Keratinocyte (primary cell): ENCODE results near the gene SMG1. TPM values are rescaled to one million over a fixed set of nuclear protein-coding genes. Genes with fewer than 3 reads are reported as not detected.
"Not testable (repeated sequence)": the region's sequence is repeated elsewhere in the genome, so short reads cannot be mapped to it uniquely, and the experiment has no call there.

Experiments used
- DNase-seq: peaks from one replicate; pipeline ENCODE4 v3.0.0-alpha.2; 2011; ENCODE audit warnings: low read depth, missing footprints, low spot score
- FAIRE-seq: peaks from 2 replicates; lab custom pipeline; 2011; peaks lifted over from hg19 to GRCh38; lab: Jason Lieb, UNC
- H2AFZ ChIP-seq: 2 replicates; pipeline ENCODE4 v1.6.0; 2012; ENCODE audit warnings: low read length, control low read depth, inconsistent platforms; ENCODE audit not compliant: control insufficient read depth
- H3K27ac ChIP-seq: 2 replicates; pipeline ENCODE4 v1.5.1; 2011; ENCODE audit warnings: low read length; ENCODE audit not compliant: control insufficient read depth, insufficient read depth
- H3K27me3 ChIP-seq: 3 replicates; pipeline ENCODE4 v1.6.0; 2011; ENCODE audit warnings: low read length; ENCODE audit not compliant: control insufficient read depth, insufficient read depth; ENCODE audit errors: extremely low read depth
- H3K36me3 ChIP-seq, 2 experiments: 2 replicates in 1 of 2; 3 replicates in 1 of 2; pipeline ENCODE4 v1.5.1; 2011; ENCODE audit warnings: low read length in 2 of 2, mild to moderate bottlenecking in 1 of 2; ENCODE audit not compliant: control insufficient read depth in 2 of 2, insufficient read depth in 2 of 2; ENCODE audit errors: extremely low read depth in 1 of 2
- H3K4me1 ChIP-seq: 3 replicates; pipeline ENCODE4 v1.5.1; 2011; ENCODE audit warnings: low read length; ENCODE audit not compliant: control insufficient read depth, insufficient read depth; ENCODE audit errors: extremely low read depth
- H3K4me2 ChIP-seq: 3 replicates; pipeline ENCODE4 v1.6.0; 2011; ENCODE audit warnings: low read depth, low read length; ENCODE audit not compliant: control insufficient read depth, insufficient read depth; ENCODE audit errors: extremely low read depth
- H3K4me3 ChIP-seq, 3 experiments: fragments of 200-600 bp in 1 of 3; sonication (generic) in 1 of 3; 2 replicates in 2 of 3; 3 replicates in 1 of 3; pipeline ENCODE4 v1.5.1; 2011 to 2016; ENCODE audit warnings: low read length in 3 of 3, mild to moderate bottlenecking in 3 of 3, control low read depth in 2 of 3, inconsistent platforms in 1 of 3, low read depth in 1 of 3, mixed read lengths in 1 of 3, mixed run types in 1 of 3, moderate library complexity in 1 of 3; ENCODE audit not compliant: control insufficient read depth in 2 of 3, insufficient read depth in 2 of 3; ENCODE audit errors: extremely low read depth in 1 of 3
- H3K79me2 ChIP-seq: 2 replicates; pipeline ENCODE4 v1.6.0; 2012; ENCODE audit warnings: low read length; ENCODE audit not compliant: control insufficient read depth, insufficient read depth
- H3K9ac ChIP-seq: 3 replicates; pipeline ENCODE4 v1.6.0; 2011; ENCODE audit warnings: low read length; ENCODE audit not compliant: control insufficient read depth, insufficient read depth; ENCODE audit errors: extremely low read depth
- H3K9me1 ChIP-seq: 3 replicates; pipeline ENCODE4 v1.6.0; 2011; ENCODE audit warnings: low read length; ENCODE audit not compliant: control insufficient read depth, insufficient read depth; ENCODE audit errors: extremely low read depth
- H3K9me3 ChIP-seq: 2 replicates; pipeline ENCODE4 v1.5.1; 2012; ENCODE audit warnings: low read depth, low read length; ENCODE audit not compliant: control insufficient read depth
- H4K20me1 ChIP-seq: 3 replicates; pipeline ENCODE4 v1.6.0; 2011; ENCODE audit warnings: low read length; ENCODE audit not compliant: control insufficient read depth, insufficient read depth; ENCODE audit errors: extremely low read depth
- dilution Hi-C: fragments of 300-500 bp; cut with MboI; formaldehyde crosslinking; loops from one replicate; pipeline ENCODE4 v1.7.0; 2020; ENCODE audit warnings: low sequenced_read_pairs; ENCODE audit not compliant: extremely low pct_ligation_motif_present
- polyA plus RNA-seq, 5 experiments: library from polyadenylated mRNA; depleted of rRNA in 3 of 5; stranded (reverse) in 3 of 5; stranded (forward) in 1 of 5; unstranded in 1 of 5; fragments of >200 nt; gene quantifications; 1 replicate in 1 of 5; 2 replicates in 3 of 5; 3 replicates in 1 of 5; pipeline versions ENCODE4 v1.2.1 to v1.2.3, GENCODE V29; 2011 to 2012; ENCODE audit warnings: missing spikeins in 2 of 5, low read depth in 1 of 5, low replicate concordance in 1 of 5

The SMG1 gene
- polyA plus RNA-seq, 1 donor (not counting 4 experiments of a cell fraction or from before 2014, with no cell fraction given): 34.2 TPM

DNA sequence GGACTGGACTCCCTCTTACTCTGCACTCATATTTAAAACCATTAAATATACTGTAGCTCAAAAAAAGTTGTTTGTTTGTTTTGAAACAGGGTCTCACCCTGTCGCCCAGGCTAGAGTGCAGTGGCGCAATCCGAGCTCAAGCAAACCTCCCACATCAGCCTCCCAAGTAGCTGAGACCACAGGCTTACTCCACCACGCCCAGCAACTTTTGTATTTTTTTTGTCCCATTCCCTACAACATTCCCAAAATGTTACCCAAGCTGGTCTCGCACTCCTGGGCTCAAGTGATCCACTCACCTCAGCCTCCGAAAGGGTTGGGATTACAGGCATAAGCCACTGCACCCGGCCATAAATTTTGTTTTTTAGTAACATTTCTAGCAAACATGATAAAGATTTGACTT, 23.4 kb downstream of the SMG1 start:
- not testable (repeated sequence) for FAIRE-seq

DNA sequence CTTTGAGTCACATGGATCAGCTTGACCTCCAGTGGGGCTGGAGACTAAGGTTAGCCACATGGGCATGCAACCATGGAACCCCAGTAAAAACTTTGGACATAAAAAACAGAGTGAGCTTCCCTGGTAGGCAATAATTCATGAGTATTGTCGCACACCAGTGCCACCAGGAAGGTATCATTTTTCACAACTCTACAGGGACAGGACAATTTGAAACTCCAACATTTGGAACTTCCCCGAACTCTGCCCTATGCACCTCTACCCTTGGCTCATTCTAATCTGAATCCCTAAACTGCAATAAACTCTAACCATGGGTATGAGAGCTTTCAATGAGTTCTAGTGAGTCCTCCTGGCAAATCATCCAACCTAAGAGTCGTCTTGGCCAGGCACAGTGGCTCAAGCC, 24.2 kb downstream of the SMG1 start:
- H3K79me2 ChIP-seq: peaks cover 78% of the 10 kb centered on the region
- H3K9me1 ChIP-seq, H3K9ac ChIP-seq, DNase-seq, H3K27ac ChIP-seq, H2AFZ ChIP-seq, H4K20me1 ChIP-seq, H3K4me2 ChIP-seq, H3K9me3 ChIP-seq, dilution Hi-C loops, H3K27me3 ChIP-seq, H3K4me3 ChIP-seq, FAIRE-seq, H3K36me3 ChIP-seq, H3K4me1 ChIP-seq: not testable (repeated sequence)

More for the DNA sequence above, 23.4 kb downstream of the SMG1 start:
- H2AFZ ChIP-seq, H3K9me3 ChIP-seq, H3K27ac ChIP-seq, H3K9me1 ChIP-seq, H3K27me3 ChIP-seq, H3K9ac ChIP-seq, DNase-seq, H3K36me3 ChIP-seq, H3K4me2 ChIP-seq, H3K4me3 ChIP-seq, dilution Hi-C loops, H3K4me1 ChIP-seq, H4K20me1 ChIP-seq: not testable (repeated sequence)
- peaks cover 81% of the 10 kb centered on the region for H3K79me2 ChIP-seq

DNA sequence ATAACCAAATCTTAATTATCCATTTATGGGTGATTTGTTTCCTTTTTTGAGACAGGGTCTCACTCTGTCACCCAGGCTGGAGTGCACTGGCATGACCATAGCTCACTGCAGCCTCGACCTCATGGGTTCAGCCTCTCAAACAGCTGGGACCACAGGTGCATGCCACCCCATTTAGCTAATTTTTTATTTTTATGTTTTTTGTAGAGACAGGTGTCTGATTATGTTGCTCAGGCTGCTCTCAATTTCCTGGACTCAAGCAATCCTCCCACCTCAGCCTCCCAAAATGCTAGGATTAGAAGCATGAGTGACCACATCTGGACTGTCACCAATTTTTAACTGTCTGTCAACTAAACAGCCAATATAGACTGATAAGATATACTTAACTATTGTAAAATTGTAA, 25.0 kb downstream of the SMG1 start:
- H2AFZ ChIP-seq, H4K20me1 ChIP-seq, H3K4me2 ChIP-seq, H3K27me3 ChIP-seq, DNase-seq, H3K36me3 ChIP-seq, H3K9me1 ChIP-seq, dilution Hi-C loops, H3K9me3 ChIP-seq, H3K4me1 ChIP-seq, H3K4me3 ChIP-seq, FAIRE-seq, H3K27ac ChIP-seq, H3K9ac ChIP-seq: not testable (repeated sequence)
- peaks cover 70% of the 10 kb centered on the region for H3K79me2 ChIP-seq

DNA sequence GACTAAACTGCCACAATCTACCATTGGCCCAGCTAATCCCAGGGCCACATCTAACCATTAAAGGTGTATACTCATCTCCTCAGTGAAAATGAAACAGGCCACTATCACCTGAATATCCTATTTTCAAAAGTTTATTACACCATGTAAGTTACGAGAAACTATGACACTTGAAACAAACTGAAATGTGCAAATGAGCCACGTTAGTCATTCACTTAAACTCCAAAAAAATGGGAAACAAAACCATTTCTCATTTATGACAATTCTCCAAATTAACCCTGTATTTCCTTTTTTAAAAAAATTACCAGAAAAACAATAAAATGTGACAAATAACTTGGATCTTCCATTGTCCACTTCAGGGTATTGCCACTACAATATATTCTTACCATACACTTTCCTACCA, 41.8 kb downstream of the SMG1 start:
- H3K9me3 ChIP-seq, H4K20me1 ChIP-seq, H3K9ac ChIP-seq, H3K79me2 ChIP-seq, H3K4me3 ChIP-seq, H3K9me1 ChIP-seq, H3K27ac ChIP-seq, H2AFZ ChIP-seq, H3K4me2 ChIP-seq, H3K4me1 ChIP-seq, H3K27me3 ChIP-seq, DNase-seq, FAIRE-seq, H3K36me3 ChIP-seq, dilution Hi-C loops: not testable (repeated sequence)

DNA sequence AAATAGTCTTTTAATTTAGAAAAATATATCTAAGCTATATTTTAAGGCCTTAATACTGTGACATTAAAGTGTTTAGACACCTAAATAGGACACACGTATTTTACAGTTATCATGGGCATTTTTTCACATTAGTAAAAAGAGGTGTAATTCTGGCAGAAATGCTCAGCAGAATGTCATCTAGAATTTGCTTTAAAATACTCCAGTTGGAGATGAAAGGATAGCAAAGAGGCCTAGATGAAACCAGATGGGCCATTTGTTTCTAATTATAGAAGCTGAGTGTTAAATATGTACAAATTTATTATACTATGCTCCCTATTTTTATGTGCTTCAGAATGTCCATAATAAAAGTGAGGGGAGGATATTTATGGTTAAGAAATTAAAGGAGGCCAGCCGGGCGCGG, 48.5 kb downstream of the SMG1 start:
- FAIRE-seq, H4K20me1 ChIP-seq, H3K9me3 ChIP-seq, H3K4me1 ChIP-seq, H3K79me2 ChIP-seq, H3K9ac ChIP-seq, H3K9me1 ChIP-seq, H3K27me3 ChIP-seq, H3K27ac ChIP-seq, H3K4me2 ChIP-seq, H3K36me3 ChIP-seq, H2AFZ ChIP-seq, H3K4me3 ChIP-seq, dilution Hi-C loops, DNase-seq: not testable (repeated sequence)
